Keratinocyte (primary cell): Measurements from ENCODE around the gene ABCC4. TPM values are rescaled to one million over a fixed set of nuclear protein-coding genes. Genes with fewer than 3 reads are reported as not detected.

Experiments
- DNase-seq: peaks from one replicate; pipeline ENCODE4 v3.0.0-alpha.2; 2011; ENCODE audit warnings: low read depth, missing footprints, low spot score
- FAIRE-seq: peaks from 2 replicates; lab custom pipeline; 2011; peaks lifted over from hg19 to GRCh38; lab: Jason Lieb, UNC
- H2AFZ ChIP-seq: 2 replicates; pipeline ENCODE4 v1.6.0; 2012; ENCODE audit warnings: low read length, control low read depth, inconsistent platforms; ENCODE audit not compliant: control insufficient read depth
- H3K27ac ChIP-seq: 2 replicates; pipeline ENCODE4 v1.5.1; 2011; ENCODE audit warnings: low read length; ENCODE audit not compliant: control insufficient read depth, insufficient read depth
- H3K27me3 ChIP-seq: 3 replicates; pipeline ENCODE4 v1.6.0; 2011; ENCODE audit warnings: low read length; ENCODE audit not compliant: control insufficient read depth, insufficient read depth; ENCODE audit errors: extremely low read depth
- H3K36me3 ChIP-seq, 2 experiments: 2 replicates in 1 of 2; 3 replicates in 1 of 2; pipeline ENCODE4 v1.5.1; 2011; ENCODE audit warnings: low read length in 2 of 2, mild to moderate bottlenecking in 1 of 2; ENCODE audit not compliant: control insufficient read depth in 2 of 2, insufficient read depth in 2 of 2; ENCODE audit errors: extremely low read depth in 1 of 2
- H3K4me1 ChIP-seq: 3 replicates; pipeline ENCODE4 v1.5.1; 2011; ENCODE audit warnings: low read length; ENCODE audit not compliant: control insufficient read depth, insufficient read depth; ENCODE audit errors: extremely low read depth
- H3K4me2 ChIP-seq: 3 replicates; pipeline ENCODE4 v1.6.0; 2011; ENCODE audit warnings: low read depth, low read length; ENCODE audit not compliant: control insufficient read depth, insufficient read depth; ENCODE audit errors: extremely low read depth
- H3K4me3 ChIP-seq, 3 experiments: fragments of 200-600 bp in 1 of 3; sonication (generic) in 1 of 3; 2 replicates in 2 of 3; 3 replicates in 1 of 3; pipeline ENCODE4 v1.5.1; 2011 to 2016; ENCODE audit warnings: low read length in 3 of 3, mild to moderate bottlenecking in 3 of 3, control low read depth in 2 of 3, inconsistent platforms in 1 of 3, low read depth in 1 of 3, mixed read lengths in 1 of 3, mixed run types in 1 of 3, moderate library complexity in 1 of 3; ENCODE audit not compliant: control insufficient read depth in 2 of 3, insufficient read depth in 2 of 3; ENCODE audit errors: extremely low read depth in 1 of 3
- H3K79me2 ChIP-seq: 2 replicates; pipeline ENCODE4 v1.6.0; 2012; ENCODE audit warnings: low read length; ENCODE audit not compliant: control insufficient read depth, insufficient read depth
- H3K9ac ChIP-seq: 3 replicates; pipeline ENCODE4 v1.6.0; 2011; ENCODE audit warnings: low read length; ENCODE audit not compliant: control insufficient read depth, insufficient read depth; ENCODE audit errors: extremely low read depth
- H3K9me1 ChIP-seq: 3 replicates; pipeline ENCODE4 v1.6.0; 2011; ENCODE audit warnings: low read length; ENCODE audit not compliant: control insufficient read depth, insufficient read depth; ENCODE audit errors: extremely low read depth
- H3K9me3 ChIP-seq: 2 replicates; pipeline ENCODE4 v1.5.1; 2012; ENCODE audit warnings: low read depth, low read length; ENCODE audit not compliant: control insufficient read depth
- H4K20me1 ChIP-seq: 3 replicates; pipeline ENCODE4 v1.6.0; 2011; ENCODE audit warnings: low read length; ENCODE audit not compliant: control insufficient read depth, insufficient read depth; ENCODE audit errors: extremely low read depth
- EZH2 ChIP-seq: IDR thresholded peaks from one replicate; pipeline ENCODE4 v1.6.1; 2012; ENCODE audit warnings: inconsistent platforms, mild to moderate bottlenecking, low read length, moderate library complexity
- dilution Hi-C: fragments of 300-500 bp; cut with MboI; formaldehyde crosslinking; loops from one replicate; pipeline ENCODE4 v1.7.0; 2020; ENCODE audit warnings: low sequenced_read_pairs; ENCODE audit not compliant: extremely low pct_ligation_motif_present
- polyA plus RNA-seq, 5 experiments: library from polyadenylated mRNA; depleted of rRNA in 3 of 5; stranded (reverse) in 3 of 5; stranded (forward) in 1 of 5; unstranded in 1 of 5; fragments of >200 nt; gene quantifications; 1 replicate in 1 of 5; 2 replicates in 3 of 5; 3 replicates in 1 of 5; pipeline versions ENCODE4 v1.2.1 to v1.2.3, GENCODE V29; 2011 to 2012; ENCODE audit warnings: missing spikeins in 2 of 5, low read depth in 1 of 5, low replicate concordance in 1 of 5
- TF ChIP-seq, protein P1 (sequence below), 3 experiments: IDR thresholded peaks in 1 of 3; conservative IDR thresholded peaks in 1 of 3; optimal IDR thresholded peaks in 1 of 3; 2 replicates in 2 of 3; 3 replicates in 1 of 3; pipeline versions ENCODE3 to v1.5.1; 2011; ENCODE audit warnings: low read length in 3 of 3, mild to moderate bottlenecking in 3 of 3, moderate library complexity in 2 of 3, control low read depth in 1 of 3, inconsistent platforms in 1 of 3; ENCODE audit not compliant: insufficient read depth in 2 of 3; ENCODE audit errors: extremely low read depth in 1 of 3

The ABCC4 gene
- polyA plus RNA-seq, 1 donor (not counting 4 experiments of a cell fraction or from before 2014, with no cell fraction given) = 13.8 TPM

DNA sequence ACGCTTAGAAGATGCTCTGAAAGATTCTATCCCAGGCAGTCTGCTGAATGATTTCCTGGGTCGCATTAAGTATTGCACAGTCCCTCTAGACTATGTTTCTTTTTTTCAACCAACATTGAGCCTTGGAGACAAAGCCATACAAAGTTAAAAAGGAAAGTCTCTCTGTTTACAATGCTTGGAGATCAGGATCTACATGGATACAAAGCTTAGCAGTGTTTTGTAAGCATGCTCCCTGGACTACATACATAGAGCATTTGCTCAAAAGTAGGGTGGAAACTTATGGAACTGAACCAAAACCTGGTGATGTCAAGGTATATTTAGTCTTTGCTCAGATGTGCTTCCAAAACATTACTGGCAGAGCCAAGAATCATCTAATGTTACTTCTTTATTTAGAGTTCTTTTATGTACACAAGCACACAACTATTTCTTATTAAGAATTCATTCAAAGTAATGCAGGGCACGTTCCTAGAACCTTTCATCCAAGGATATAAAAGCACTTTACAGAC lies 241.2 kb downstream of the ABCC4 start:
- H3K4me1 ChIP-seq = no peaks in the 10 kb centered on the region
- H3K9me3 ChIP-seq = no peaks in the 10 kb centered on the region
- H3K27ac ChIP-seq = no peak overlapping the region
- H3K36me3 ChIP-seq = no peaks in the 10 kb centered on the region
- DNase-seq (no peak), FAIRE-seq (no peak)
- no peak overlapping the region for H3K4me2 ChIP-seq
- dilution Hi-C loops = no loop called here
- no peak overlapping the region for H3K4me3 ChIP-seq
- H3K79me2 ChIP-seq = no peaks in the 10 kb centered on the region
- TF ChIP-seq EZH2 = no peak
- TF ChIP-seq, protein P1, sequence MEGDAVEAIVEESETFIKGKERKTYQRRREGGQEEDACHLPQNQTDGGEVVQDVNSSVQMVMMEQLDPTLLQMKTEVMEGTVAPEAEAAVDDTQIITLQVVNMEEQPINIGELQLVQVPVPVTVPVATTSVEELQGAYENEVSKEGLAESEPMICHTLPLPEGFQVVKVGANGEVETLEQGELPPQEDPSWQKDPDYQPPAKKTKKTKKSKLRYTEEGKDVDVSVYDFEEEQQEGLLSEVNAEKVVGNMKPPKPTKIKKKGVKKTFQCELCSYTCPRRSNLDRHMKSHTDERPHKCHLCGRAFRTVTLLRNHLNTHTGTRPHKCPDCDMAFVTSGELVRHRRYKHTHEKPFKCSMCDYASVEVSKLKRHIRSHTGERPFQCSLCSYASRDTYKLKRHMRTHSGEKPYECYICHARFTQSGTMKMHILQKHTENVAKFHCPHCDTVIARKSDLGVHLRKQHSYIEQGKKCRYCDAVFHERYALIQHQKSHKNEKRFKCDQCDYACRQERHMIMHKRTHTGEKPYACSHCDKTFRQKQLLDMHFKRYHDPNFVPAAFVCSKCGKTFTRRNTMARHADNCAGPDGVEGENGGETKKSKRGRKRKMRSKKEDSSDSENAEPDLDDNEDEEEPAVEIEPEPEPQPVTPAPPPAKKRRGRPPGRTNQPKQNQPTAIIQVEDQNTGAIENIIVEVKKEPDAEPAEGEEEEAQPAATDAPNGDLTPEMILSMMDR (optimal IDR thresholded peaks at IDR 0.05 in 1 of 3, IDR thresholded peaks at IDR 0.05 in 1 of 3, conservative IDR thresholded peaks at IDR 0.05 in 1 of 3; ENCODE audit: extremely low read depth in 1 of 3, insufficient read depth in 2 of 3, low read length in 3 of 3) = no peak
- no peaks in the 10 kb centered on the region for H4K20me1 ChIP-seq
- no peak overlapping the region for H3K9ac ChIP-seq
- H3K27me3 ChIP-seq = no peaks in the 10 kb centered on the region
- no peak overlapping the region for H2AFZ ChIP-seq
- no peaks in the 10 kb centered on the region for H3K9me1 ChIP-seq

DNA sequence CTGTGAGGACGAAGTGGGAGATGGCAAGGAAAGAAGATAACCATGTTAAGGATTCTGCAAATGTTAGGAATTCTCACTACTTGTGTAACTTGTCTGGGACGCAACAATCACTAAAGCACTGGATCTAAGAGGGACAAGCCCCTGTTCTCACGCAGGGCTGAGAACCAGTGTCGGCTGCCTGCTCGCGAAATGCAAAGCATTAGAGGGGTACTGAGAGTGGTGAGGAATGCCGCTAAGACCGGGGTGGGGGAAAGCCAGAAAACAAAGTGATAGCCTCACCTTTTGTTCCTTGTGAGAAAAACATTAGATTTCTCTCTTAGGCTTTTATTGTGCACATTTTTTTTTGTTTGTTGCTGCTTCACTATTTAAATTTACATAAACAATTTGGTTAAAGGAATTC lies 241.9 kb downstream of the ABCC4 start:
- Histone ChIP-seq H3K4me2 (no peak overlapping the region), H3K27me3 (no peaks in the 10 kb centered on the region), H3K9me3 (no peaks in the 10 kb centered on the region), H3K9ac (no peak overlapping the region), H3K4me1 (no peaks in the 10 kb centered on the region), H3K9me1 (no peaks in the 10 kb centered on the region), H3K79me2 (no peaks in the 10 kb centered on the region), H2AFZ (no peak overlapping the region), H3K4me3 (no peak overlapping the region), H4K20me1 (no peaks in the 10 kb centered on the region), H3K27ac (no peak overlapping the region), H3K36me3 (no peaks in the 10 kb centered on the region)
- dilution Hi-C loops = no loop called here
- DNase-seq (no peak), FAIRE-seq (no peak)
- no peak for TF ChIP-seq EZH2
- TF ChIP-seq, protein P1 (optimal IDR thresholded peaks at IDR 0.05 in 1 of 3, IDR thresholded peaks at IDR 0.05 in 1 of 3, conservative IDR thresholded peaks at IDR 0.05 in 1 of 3; ENCODE audit: extremely low read depth in 1 of 3, insufficient read depth in 2 of 3, low read length in 3 of 3) = no peak
